HEK293 (cell line): ENCODE data around the gene ETNPPL.

Experiments
- CTCF ChIA-PET: fragments of 350-600 bp; formaldehyde crosslinking; extraction: SDS; loops from one replicate; lab custom pipeline; 2021; ENCODE audit warnings: antibody characterized with exemption; lab: Yijun Ruan, JAX
- POLR2A ChIA-PET: fragments of 300-600 bp; formaldehyde crosslinking; extraction: SDS; loops from one replicate; lab custom pipeline; 2020; ENCODE audit warnings: antibody characterized with exemption, inconsistent platforms; lab: Yijun Ruan, JAX
- H3K27ac ChIP-seq: fragments of 200-500 bp; sonication (Bioruptor generic); 2 replicates; pipeline ENCODE4 v1.5.1; 2014; ENCODE audit warnings: low read depth, low read length, control low read depth, inconsistent platforms; ENCODE audit errors: extremely low read depth
- H3K36me3 ChIP-seq, 2 experiments: fragments of 200-500 bp in 1 of 2; sonication (Bioruptor generic) in 1 of 2; 1 replicate in 1 of 2; 2 replicates in 1 of 2; pipeline ENCODE4 v1.5.1; 2014 to 2017; ENCODE audit warnings: inconsistent platforms in 2 of 2, low read length in 2 of 2; ENCODE audit not compliant: control insufficient read depth in 2 of 2, insufficient read depth in 1 of 2
- H3K4me1 ChIP-seq: fragments of 200-500 bp; sonication (Bioruptor generic); 2 replicates; pipeline ENCODE4 v1.5.1; 2014; ENCODE audit warnings: mild to moderate bottlenecking, low read length, inconsistent platforms; ENCODE audit not compliant: control insufficient read depth, insufficient read depth
- H3K4me3 ChIP-seq: 2 replicates; pipeline ENCODE4 v1.5.1; 2011; ENCODE audit warnings: low read depth, mild to moderate bottlenecking, control low read depth, low read length, moderate library complexity
- H3K9me3 ChIP-seq: fragments of 200-500 bp; sonication (Bioruptor generic); 2 replicates; pipeline ENCODE4 v1.5.1; 2014; ENCODE audit warnings: low read depth, low read length, inconsistent platforms; ENCODE audit not compliant: control insufficient read depth, insufficient read depth
- BCL11A ChIP-seq: fragments of 450-650 bp; formaldehyde crosslinking; IDR thresholded peaks from 2 replicates; pipeline ENCODE4 v1.5.1; 2016; ENCODE audit warnings: low read depth, missing biosample characterization, missing genetic modification characterization
- BCL6B ChIP-seq: fragments of 450-650 bp; formaldehyde crosslinking; IDR thresholded peaks from 2 replicates; pipeline ENCODE4 v1.5.1; 2017; ENCODE audit warnings: missing biosample characterization, missing genetic modification characterization
- FEZF1 ChIP-seq: fragments of 450-650 bp; formaldehyde crosslinking; IDR thresholded peaks from 2 replicates; pipeline ENCODE4 v1.5.1; 2016; ENCODE audit warnings: missing biosample characterization, missing genetic modification characterization
- HOXA7 ChIP-seq: sonication (generic); formaldehyde crosslinking; IDR thresholded peaks from 2 replicates; pipeline ENCODE4 v1.8.1; 2022; ENCODE audit warnings: missing genetic modification reagents, borderline replicate concordance
- REPIN1 ChIP-seq: fragments of 450-650 bp; formaldehyde crosslinking; IDR thresholded peaks from 2 replicates; pipeline ENCODE4 v1.5.1; 2017; ENCODE audit warnings: missing biosample characterization, missing genetic modification characterization, low read depth
- ZFP69B ChIP-seq: fragments of 450-650 bp; formaldehyde crosslinking; IDR thresholded peaks from 2 replicates; pipeline ENCODE4 v1.5.1; 2016; ENCODE audit warnings: missing biosample characterization, missing genetic modification characterization
- ZNF175 ChIP-seq: fragments of 450-650 bp; formaldehyde crosslinking; IDR thresholded peaks from 2 replicates; pipeline ENCODE4 v1.5.1; 2016; ENCODE audit warnings: missing biosample characterization, missing genetic modification characterization
- ZNF18 ChIP-seq: fragments of 450-650 bp; formaldehyde crosslinking; IDR thresholded peaks from 2 replicates; pipeline ENCODE4 v1.5.1; 2016; ENCODE audit warnings: missing biosample characterization, missing genetic modification characterization
- ZNF335 ChIP-seq: fragments of 450-650 bp; formaldehyde crosslinking; conservative IDR thresholded peaks from 2 replicates; pipeline ENCODE4 v1.5.1; 2016; ENCODE audit warnings: missing biosample characterization, missing genetic modification characterization
- ZNF350 ChIP-seq: fragments of 450-650 bp; formaldehyde crosslinking; IDR thresholded peaks from 2 replicates; pipeline ENCODE4 v1.5.0; 2017; ENCODE audit warnings: missing biosample characterization, mild to moderate bottlenecking, missing genetic modification characterization
- ZNF37A ChIP-seq: fragments of 450-650 bp; IDR thresholded peaks from 2 replicates; pipeline ENCODE4 v1.5.1; 2018; ENCODE audit warnings: missing biosample characterization, missing genetic modification characterization
- ZNF433 ChIP-seq: fragments of 450-650 bp; formaldehyde crosslinking; IDR thresholded peaks from 2 replicates; pipeline ENCODE4 v1.5.1; 2016; ENCODE audit warnings: missing biosample characterization, missing genetic modification characterization, low read depth
- ZNF521 ChIP-seq: fragments of 450-650 bp; formaldehyde crosslinking; IDR thresholded peaks from 2 replicates; pipeline ENCODE4 v1.5.1; 2017; ENCODE audit warnings: missing biosample characterization, mild to moderate bottlenecking, missing genetic modification characterization
- ZNF555 ChIP-seq: fragments of 450-650 bp; formaldehyde crosslinking; conservative IDR thresholded peaks from 2 replicates; pipeline ENCODE4 v1.5.1; 2017; ENCODE audit warnings: missing biosample characterization, mild to moderate bottlenecking, missing genetic modification characterization, inconsistent platforms
- ZNF585B ChIP-seq: fragments of 450-650 bp; formaldehyde crosslinking; IDR thresholded peaks from 2 replicates; pipeline ENCODE4 v1.5.1; 2016; ENCODE audit warnings: missing biosample characterization, missing genetic modification characterization
- ZNF677 ChIP-seq: fragments of 450-650 bp; IDR thresholded peaks from 2 replicates; pipeline ENCODE4 v1.5.0; 2018; ENCODE audit warnings: missing biosample characterization, mild to moderate bottlenecking, missing genetic modification characterization, moderate library complexity
- ZNF701 ChIP-seq: fragments of 450-650 bp; formaldehyde crosslinking; IDR thresholded peaks from 2 replicates; pipeline ENCODE4 v1.5.1; 2016; ENCODE audit warnings: missing biosample characterization, missing genetic modification characterization
- ZNF837 ChIP-seq: fragments of 450-650 bp; formaldehyde crosslinking; IDR thresholded peaks from 2 replicates; pipeline ENCODE4 v1.5.1; 2016; ENCODE audit warnings: missing biosample characterization, missing genetic modification characterization
- ZSCAN30 ChIP-seq: fragments of 450-650 bp; IDR thresholded peaks from 2 replicates; pipeline ENCODE4 v1.5.1; 2018; ENCODE audit warnings: missing biosample characterization, mild to moderate bottlenecking, missing genetic modification characterization, moderate library complexity
- TF ChIP-seq, protein P1 (sequence below): fragments of 450-650 bp; formaldehyde crosslinking; IDR thresholded peaks from 2 replicates; pipeline ENCODE4; 2016; ENCODE audit warnings: missing biosample characterization, missing genetic modification characterization
- TF ChIP-seq, protein P2 (sequence below): IDR thresholded peaks from 2 replicates; pipeline ENCODE4 v1.6.1; 2011; ENCODE audit warnings: mild to moderate bottlenecking, low read depth, low read length, borderline replicate concordance
- TF ChIP-seq, protein P3 (sequence below): fragments of 450-650 bp; formaldehyde crosslinking; IDR thresholded peaks from 2 replicates; pipeline ENCODE4 v1.5.1; 2017; ENCODE audit warnings: missing biosample characterization, missing genetic modification characterization

ETNPPL gene

GRCh38 chr4:108796173-108796572 lies 33.3 kb upstream of the ETNPPL start:
- Histone ChIP-seq H3K4me3 (no peak overlapping the region), H3K9me3 (no peaks in the 10 kb centered on the region), H3K36me3 (no peaks in the 10 kb centered on the region), H3K27ac (no peak overlapping the region), H3K4me1 (no peaks in the 10 kb centered on the region)
- TF ChIP-seq, protein P1, sequence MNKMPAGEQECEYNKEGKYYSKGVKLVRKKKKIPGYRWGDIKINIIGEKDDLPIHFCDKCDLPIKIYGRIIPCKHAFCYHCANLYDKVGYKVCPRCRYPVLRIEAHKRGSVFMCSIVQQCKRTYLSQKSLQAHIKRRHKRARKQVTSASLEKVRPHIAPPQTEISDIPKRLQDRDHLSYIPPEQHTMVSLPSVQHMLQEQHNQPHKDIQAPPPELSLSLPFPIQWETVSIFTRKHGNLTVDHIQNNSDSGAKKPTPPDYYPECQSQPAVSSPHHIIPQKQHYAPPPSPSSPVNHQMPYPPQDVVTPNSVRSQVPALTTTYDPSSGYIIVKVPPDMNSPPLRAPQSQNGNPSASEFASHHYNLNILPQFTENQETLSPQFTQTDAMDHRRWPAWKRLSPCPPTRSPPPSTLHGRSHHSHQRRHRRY (tag by site-specific recombination) = no peak
- TF ChIP-seq, protein P2, sequence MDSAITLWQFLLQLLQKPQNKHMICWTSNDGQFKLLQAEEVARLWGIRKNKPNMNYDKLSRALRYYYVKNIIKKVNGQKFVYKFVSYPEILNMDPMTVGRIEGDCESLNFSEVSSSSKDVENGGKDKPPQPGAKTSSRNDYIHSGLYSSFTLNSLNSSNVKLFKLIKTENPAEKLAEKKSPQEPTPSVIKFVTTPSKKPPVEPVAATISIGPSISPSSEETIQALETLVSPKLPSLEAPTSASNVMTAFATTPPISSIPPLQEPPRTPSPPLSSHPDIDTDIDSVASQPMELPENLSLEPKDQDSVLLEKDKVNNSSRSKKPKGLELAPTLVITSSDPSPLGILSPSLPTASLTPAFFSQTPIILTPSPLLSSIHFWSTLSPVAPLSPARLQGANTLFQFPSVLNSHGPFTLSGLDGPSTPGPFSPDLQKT = no peak
- 0 out of 2 replicates have a peak, but pooled peaks have one; percentile 39 for TF ChIP-seq BCL6B (tag by site-specific recombination)
- POLR2A ChIA-PET = no interaction called here
- CTCF ChIA-PET = no interaction called here

- H3K36me3 ChIP-seq = no peaks in the 10 kb centered on the region
- no peak overlapping the region for H3K4me3 ChIP-seq
- TF ChIP-seq ZFP69B = no peak
- no peak for TF ChIP-seq ZNF18 (tag by site-specific recombination)
- TF ChIP-seq ZNF701 = no peak
- TF ChIP-seq ZNF521 (tag by site-specific recombination) = no peak
- TF ChIP-seq ZNF37A = no peak
- CTCF ChIA-PET = no interaction called here
- no peaks in the 10 kb centered on the region for H3K4me1 ChIP-seq
- POLR2A ChIA-PET = no interaction called here
- no peak overlapping the region for H3K27ac ChIP-seq
- no peaks in the 10 kb centered on the region for H3K9me3 ChIP-seq
These were observed 32.9 kb upstream of the ETNPPL start for GRCh38 chr4:108795733-108796132.

DNA sequence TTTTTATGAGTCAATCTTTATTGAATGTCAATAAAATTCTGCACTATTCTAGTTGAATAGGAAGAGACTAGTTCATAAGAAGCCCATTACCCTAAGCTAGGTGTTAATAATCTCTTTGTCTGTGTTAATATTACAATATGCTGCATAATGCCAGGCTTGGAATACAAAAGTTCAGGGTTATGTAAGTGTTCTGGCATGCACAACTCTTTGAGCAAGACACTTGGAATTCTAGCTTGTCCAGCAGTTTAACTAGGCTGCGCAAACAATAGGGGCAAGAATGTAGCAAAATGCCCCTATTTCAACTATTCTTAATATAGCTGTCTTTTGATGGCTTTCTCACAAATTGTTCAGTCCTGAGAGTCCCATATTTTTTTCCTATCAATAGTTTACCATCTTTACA lies 31.3 kb upstream of the ETNPPL start:
- no peaks in the 10 kb centered on the region for H3K9me3 ChIP-seq
- CTCF ChIA-PET = no interaction called here
- POLR2A ChIA-PET = no interaction called here
- no peak for TF ChIP-seq ZSCAN30 (tag by site-specific recombination)
- no peak for TF ChIP-seq REPIN1 (tag by site-specific recombination)
- TF ChIP-seq BCL11A = no peak
- no peak for TF ChIP-seq ZNF837 (tag by site-specific recombination)
- TF ChIP-seq HOXA7 (CRISPR knock-in tag) = no peak
- TF ChIP-seq ZNF350 = no peak
- TF ChIP-seq ZNF335 (tag by site-specific recombination) = no peak
- TF ChIP-seq ZNF585B (tag by site-specific recombination) = no peak
- TF ChIP-seq ZNF175 (tag by site-specific recombination) = no peak
- TF ChIP-seq ZNF555 (tag by site-specific recombination) = no peak
- no peak for TF ChIP-seq ZNF433 (tag by site-specific recombination)
- TF ChIP-seq, protein P3, sequence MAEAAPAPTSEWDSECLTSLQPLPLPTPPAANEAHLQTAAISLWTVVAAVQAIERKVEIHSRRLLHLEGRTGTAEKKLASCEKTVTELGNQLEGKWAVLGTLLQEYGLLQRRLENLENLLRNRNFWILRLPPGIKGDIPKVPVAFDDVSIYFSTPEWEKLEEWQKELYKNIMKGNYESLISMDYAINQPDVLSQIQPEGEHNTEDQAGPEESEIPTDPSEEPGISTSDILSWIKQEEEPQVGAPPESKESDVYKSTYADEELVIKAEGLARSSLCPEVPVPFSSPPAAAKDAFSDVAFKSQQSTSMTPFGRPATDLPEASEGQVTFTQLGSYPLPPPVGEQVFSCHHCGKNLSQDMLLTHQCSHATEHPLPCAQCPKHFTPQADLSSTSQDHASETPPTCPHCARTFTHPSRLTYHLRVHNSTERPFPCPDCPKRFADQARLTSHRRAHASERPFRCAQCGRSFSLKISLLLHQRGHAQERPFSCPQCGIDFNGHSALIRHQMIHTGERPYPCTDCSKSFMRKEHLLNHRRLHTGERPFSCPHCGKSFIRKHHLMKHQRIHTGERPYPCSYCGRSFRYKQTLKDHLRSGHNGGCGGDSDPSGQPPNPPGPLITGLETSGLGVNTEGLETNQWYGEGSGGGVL (tag by site-specific recombination) = no peak
- no peak for TF ChIP-seq FEZF1 (tag by site-specific recombination)
- no peak for TF ChIP-seq ZNF677 (tag by site-specific recombination)
- TF ChIP-seq, all 188 proteins: peak for 0
- H3K4me3 ChIP-seq = no peak overlapping the region
- no peaks in the 10 kb centered on the region for H3K36me3 ChIP-seq
- no peak overlapping the region for H3K27ac ChIP-seq
- no peaks in the 10 kb centered on the region for H3K4me1 ChIP-seq
